Parathyroid adenoma (tissue), 2 donors: ENCODE measurements around the gene FAM162B.

Experiments
- H2AFZ ChIP-seq: fragments of 300-600 bp; sonication (generic); one replicate; pipeline ENCODE4 v1.7.0; 2017; ENCODE audit warnings: antibody characterized with exemption, mild to moderate bottlenecking
- H3K27ac ChIP-seq: fragments of 300-600 bp; sonication (generic); one replicate; pipeline ENCODE4 v1.7.0; 2017
- H3K27me3 ChIP-seq: fragments of 300-600 bp; sonication (generic); one replicate; pipeline ENCODE4 v1.7.0; 2017; ENCODE audit warnings: low read length; ENCODE audit not compliant: control insufficient read depth, insufficient read depth
- H3K36me3 ChIP-seq: fragments of 300-600 bp; sonication (generic); one replicate; pipeline ENCODE4 v1.7.0; 2017; ENCODE audit warnings: low read length; ENCODE audit not compliant: control insufficient read depth, insufficient read depth
- H3K4me1 ChIP-seq: fragments of 300-600 bp; sonication (generic); one replicate; pipeline ENCODE4 v1.7.0; 2017; ENCODE audit warnings: control low read depth
- H3K4me2 ChIP-seq: fragments of 300-600 bp; sonication (generic); one replicate; pipeline ENCODE4 v1.7.0; 2017; ENCODE audit warnings: low read length
- H3K4me3 ChIP-seq: fragments of 300-600 bp; sonication (generic); one replicate; pipeline ENCODE4 v1.7.0; 2017; ENCODE audit warnings: low read depth, low read length
- H3K79me2 ChIP-seq: fragments of 300-600 bp; sonication (generic); one replicate; pipeline ENCODE4 v1.7.0; 2017; ENCODE audit warnings: control low read depth
- H3K9ac ChIP-seq: fragments of 300-600 bp; sonication (generic); one replicate; pipeline ENCODE4 v1.7.0; 2017; ENCODE audit warnings: mild to moderate bottlenecking
- H3K9me3 ChIP-seq: fragments of 300-600 bp; sonication (generic); one replicate; pipeline ENCODE4 v1.7.0; 2017; ENCODE audit warnings: low read length; ENCODE audit not compliant: control insufficient read depth
- CTCF ChIP-seq: fragments of 300-600 bp; sonication (generic); IDR thresholded peaks from one replicate; pipeline ENCODE4 v1.7.0; 2017; ENCODE audit warnings: antibody characterized with exemption, mild to moderate bottlenecking
- donor health status: primary hyperparathyroidism.

The FAM162B gene

GRCh38 chr6:116772450-116772849, 6.9 kb upstream of the FAM162B start:
- Histone ChIP-seq H3K9ac (no peak overlapping the region), H3K4me1 (no peaks in the 10 kb centered on the region), H3K27ac (no peak overlapping the region), H3K9me3 (no peaks in the 10 kb centered on the region), H3K79me2 (no peaks in the 10 kb centered on the region), H3K4me2 (no peak overlapping the region), H2AFZ (no peak overlapping the region), H3K36me3 (no peaks in the 10 kb centered on the region), H3K27me3 (no peaks in the 10 kb centered on the region), H3K4me3 (no peak overlapping the region)
- TF ChIP-seq CTCF: no peak

GRCh38 chr6:116767715-116768114, 2.2 kb upstream of the FAM162B start:
- Histone ChIP-seq H3K9me3 (no peaks in the 10 kb centered on the region), H3K79me2 (no peaks in the 10 kb centered on the region), H3K4me2 (no peak overlapping the region), H3K27me3 (peaks cover 3% of the 10 kb centered on the region), H3K27ac (no peak overlapping the region), H3K9ac (no peak overlapping the region), H2AFZ (no peak overlapping the region), H3K4me1 (no peaks in the 10 kb centered on the region), H3K36me3 (no peaks in the 10 kb centered on the region), H3K4me3 (no peak overlapping the region)
- TF ChIP-seq CTCF: no peak

GRCh38 chr6:116766506-116767176, 1.1 kb upstream of the FAM162B start:
- Histone ChIP-seq H3K4me1 (no peaks in the 10 kb centered on the region), H3K79me2 (no peaks in the 10 kb centered on the region), H3K9me3 (no peaks in the 10 kb centered on the region), H3K36me3 (no peaks in the 10 kb centered on the region), H3K4me3 (no peak overlapping the region), H3K4me2 (no peak overlapping the region), H3K9ac (no peak overlapping the region), H2AFZ (no peak overlapping the region), H3K27ac (peak overlapping the region; percentile 25), H3K27me3 (peaks cover 3% of the 10 kb centered on the region)
- no peak for TF ChIP-seq CTCF

GRCh38 chr6:116764629-116764960, 924 bp downstream of the FAM162B start:
- Histone ChIP-seq H2AFZ (peak overlapping the region; percentile 74), H3K27me3 (peaks cover 3% of the 10 kb centered on the region), H3K4me3 (peak overlapping the region; percentile 52), H3K36me3 (no peaks in the 10 kb centered on the region), H3K79me2 (no peaks in the 10 kb centered on the region), H3K9ac (no peak overlapping the region), H3K4me1 (no peaks in the 10 kb centered on the region), H3K9me3 (no peaks in the 10 kb centered on the region), H3K4me2 (peak overlapping the region; percentile 84), H3K27ac (no peak overlapping the region)
- TF ChIP-seq CTCF: no peak

GRCh38 chr6:116763906-116764628, 1.5 kb downstream of the FAM162B start:
- TF ChIP-seq CTCF: no peak
- no peaks in the 10 kb centered on the region for H3K9me3 ChIP-seq
- no peak overlapping the region for H3K4me2 ChIP-seq
- H3K27ac ChIP-seq: no peak overlapping the region
- H3K4me3 ChIP-seq: no peak overlapping the region
- peaks cover 3% of the 10 kb centered on the region for H3K27me3 ChIP-seq
- H3K36me3 ChIP-seq: no peaks in the 10 kb centered on the region
- no peaks in the 10 kb centered on the region for H3K79me2 ChIP-seq
- no peaks in the 10 kb centered on the region for H3K4me1 ChIP-seq
- H3K9ac ChIP-seq: no peak overlapping the region
- no peak overlapping the region for H2AFZ ChIP-seq
